ENCODE measurements around the gene TMEM190.

TMEM190 gene

GRCh38 chr19:55372316-55373081 lies 4.1 kb upstream of the TMEM190 start:
- DNase-seq: no peak

GRCh38 chr19:55373306-55373992 lies 3.2 kb upstream of the TMEM190 start:
- no peak for DNase-seq

- no peak for DNase-seq
Measured at GRCh38 chr19:55373993-55374757, 2.5 kb upstream of the TMEM190 start.

GRCh38 chr19:55377356-55378131 lies 918 bp downstream of the TMEM190 start:
- no peak for DNase-seq

GRCh38 chr19:55379174-55379573 lies 2.5 kb downstream of the TMEM190 start:
- DNase-seq: no peak

- DNase-seq: no peak
Measured at GRCh38 chr19:55382013-55382412, 5.4 kb downstream of the TMEM190 start.

- no peak for DNase-seq
Measured at GRCh38 chr19:55382522-55383054, 6.0 kb downstream of the TMEM190 start.

GRCh38 chr19:55383279-55384130 lies 6.9 kb downstream of the TMEM190 start:
- no peak for DNase-seq

GRCh38 chr19:55384131-55384919 lies 7.7 kb downstream of the TMEM190 start, which contains the start of gene TMEM238:
Gene TMEM238 (minus strand): TSS chr19:55384292. CDS start chr19:55384259, 33 bp downstream.
- no peak for DNase-seq

- peak; percentile 92 for DNase-seq
Measured at GRCh38 chr19:55384920-55385723, 8.5 kb downstream of the TMEM190 start.

GRCh38 chr19:55385724-55386492 lies 9.3 kb downstream of the TMEM190 start, which contains the start of gene RPL28:
Gene RPL28 (plus strand): TSS chr19:55385932. CDS start chr19:55386358, 426 bp downstream.
- DNase-seq: peak; percentile 97

GRCh38 chr19:55386493-55386971 lies 9.9 kb downstream of the TMEM190 start:
- DNase-seq: no peak

- no peak for DNase-seq
Measured at GRCh38 chr19:55387736-55388497, 11.3 kb downstream of the TMEM190 start.

- DNase-seq: no peak
Measured at GRCh38 chr19:55389386-55390317, 13.0 kb downstream of the TMEM190 start.

- no peak for DNase-seq
Measured at GRCh38 chr19:55390461-55390880, 13.8 kb downstream of the TMEM190 start.

- no peak for DNase-seq
Measured at GRCh38 chr19:55391191-55391670, 14.6 kb downstream of the TMEM190 start.
